HG02970 (cell line): ENCODE results near the gene PLXNA1.

Experiments used
- ATAC-seq: cut with Tn5 transposase; IDR thresholded peaks from one replicate; pipeline ENCODE4 v1.9.1; 2021; ENCODE audit warnings: mild to moderate bottlenecking, moderate library complexity, moderate number of reproducible peaks; ENCODE audit not compliant: unreplicated experiment, low FRiP score

PLXNA1 gene

DNA sequence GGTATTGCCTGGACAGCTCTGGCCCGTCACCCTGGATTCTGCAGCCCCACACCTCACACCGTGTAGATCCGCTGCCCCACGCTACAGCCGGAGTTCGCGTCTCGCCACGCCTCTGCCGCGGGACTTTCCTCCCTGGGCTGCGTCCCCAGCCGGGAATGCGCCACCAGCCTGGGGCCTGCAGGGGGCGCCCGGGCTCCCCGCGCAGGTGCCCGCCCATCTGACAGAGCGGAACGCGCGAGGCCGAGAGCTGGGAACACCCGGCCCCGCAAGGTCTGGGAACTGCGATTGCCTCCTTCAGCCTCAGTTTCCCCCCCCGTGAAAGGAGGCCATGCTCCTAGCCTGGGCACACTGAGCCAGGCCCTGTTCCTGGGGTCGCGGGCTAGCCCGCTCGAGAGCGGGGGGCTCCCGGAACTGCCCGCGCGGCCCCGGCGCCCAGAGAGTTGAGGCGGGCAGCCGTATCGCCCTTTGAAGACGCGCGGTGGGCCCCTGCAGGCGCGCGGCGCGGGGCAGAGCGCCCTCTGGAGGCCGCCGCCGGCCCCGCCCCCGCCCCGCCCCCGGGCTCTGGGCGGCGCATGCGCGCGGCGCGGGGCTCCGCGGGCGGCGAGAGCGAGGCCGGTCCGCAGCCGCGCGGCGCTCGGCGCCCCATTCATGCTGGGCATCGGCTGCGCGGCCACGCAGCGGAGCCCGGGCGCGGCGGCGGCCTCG lies at the start of gene PLXNA1:
TSS of gene PLXNA1 (plus strand) at position 645 of the 705 bp plus-strand sequence. CDS start 5,479 bp downstream, outside the sequence.
- ATAC-seq = peak; percentile 77

DNA sequence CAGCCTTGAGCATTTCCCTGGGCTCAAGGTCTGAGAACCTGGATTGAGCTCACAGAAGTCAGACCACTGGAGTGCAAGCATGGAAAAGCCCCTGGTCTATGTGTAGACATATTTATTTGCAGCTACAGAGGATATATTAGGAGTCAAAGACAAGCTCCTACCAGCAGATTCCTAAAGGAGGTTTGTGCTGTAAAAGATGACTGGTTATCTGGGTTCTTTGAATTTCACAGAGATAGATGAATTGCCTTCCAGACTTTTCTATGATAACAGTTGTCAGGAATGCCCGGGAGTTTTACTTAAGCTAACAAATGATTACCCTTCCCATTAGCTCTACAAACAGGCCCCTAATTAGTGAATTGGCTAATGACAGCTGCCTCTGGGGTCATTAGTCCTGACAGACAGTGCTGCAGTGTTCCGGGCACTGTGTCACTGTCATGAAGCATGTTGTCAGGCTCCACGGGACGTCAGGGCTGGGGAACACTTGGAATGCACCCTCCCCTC lies 48.8 kb upstream of the PLXNA1 start:
- ATAC-seq = no peak

DNA sequence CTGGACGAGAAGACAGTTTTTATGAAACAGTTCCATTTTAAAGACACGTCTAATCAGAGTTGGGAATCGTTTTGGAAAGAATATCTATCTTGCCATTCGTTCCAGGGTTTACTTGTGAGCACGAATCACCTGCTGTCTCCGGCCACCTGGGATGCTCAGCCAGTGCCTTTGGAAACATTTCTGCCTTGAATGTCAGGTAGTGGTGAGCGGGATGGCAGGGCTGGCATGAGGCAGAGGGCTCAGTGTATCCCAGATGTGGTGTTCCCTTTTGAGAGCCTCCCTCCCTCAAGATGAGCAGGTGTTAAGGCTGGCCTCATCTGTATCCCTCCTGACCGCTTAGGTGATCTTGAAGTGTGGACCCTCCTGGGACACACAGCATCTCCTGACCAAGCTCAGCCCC lies 47.9 kb upstream of the PLXNA1 start:
- ATAC-seq = no peak

DNA sequence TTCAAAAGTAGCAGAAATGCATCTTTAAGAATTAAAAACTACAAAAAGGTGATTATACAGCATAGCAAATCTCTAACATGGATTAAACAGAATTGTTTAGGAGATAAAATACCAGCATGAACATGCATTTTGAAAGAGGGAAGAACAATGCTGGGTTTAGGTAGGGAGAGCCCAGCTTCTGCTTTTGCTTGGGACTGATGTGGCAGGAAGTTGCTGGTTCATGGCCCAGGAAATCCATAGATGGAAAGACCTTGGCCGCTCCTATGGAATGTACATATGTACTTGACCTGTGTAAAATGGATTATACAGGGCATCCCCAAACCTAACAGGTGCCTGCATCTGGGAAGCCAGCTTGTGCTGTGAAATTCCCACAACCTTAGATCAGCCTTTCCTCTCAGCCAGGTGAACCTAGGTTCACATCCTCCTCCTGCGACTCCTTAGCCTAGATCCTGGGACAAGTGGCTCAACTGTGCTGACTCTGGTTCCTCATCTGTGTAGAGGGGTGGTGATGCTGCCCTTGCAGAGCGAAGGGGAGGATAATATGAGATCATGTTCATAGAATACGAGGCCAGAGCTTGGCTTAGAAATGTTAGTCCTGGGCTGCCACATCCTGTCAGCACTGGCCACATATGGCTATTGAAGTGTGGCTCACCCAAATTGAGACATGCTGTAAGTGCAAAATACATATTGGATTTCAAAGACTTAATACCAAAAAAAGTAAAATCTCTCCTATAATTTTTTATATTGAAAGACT lies 47.0 kb upstream of the PLXNA1 start:
- no peak for ATAC-seq

DNA sequence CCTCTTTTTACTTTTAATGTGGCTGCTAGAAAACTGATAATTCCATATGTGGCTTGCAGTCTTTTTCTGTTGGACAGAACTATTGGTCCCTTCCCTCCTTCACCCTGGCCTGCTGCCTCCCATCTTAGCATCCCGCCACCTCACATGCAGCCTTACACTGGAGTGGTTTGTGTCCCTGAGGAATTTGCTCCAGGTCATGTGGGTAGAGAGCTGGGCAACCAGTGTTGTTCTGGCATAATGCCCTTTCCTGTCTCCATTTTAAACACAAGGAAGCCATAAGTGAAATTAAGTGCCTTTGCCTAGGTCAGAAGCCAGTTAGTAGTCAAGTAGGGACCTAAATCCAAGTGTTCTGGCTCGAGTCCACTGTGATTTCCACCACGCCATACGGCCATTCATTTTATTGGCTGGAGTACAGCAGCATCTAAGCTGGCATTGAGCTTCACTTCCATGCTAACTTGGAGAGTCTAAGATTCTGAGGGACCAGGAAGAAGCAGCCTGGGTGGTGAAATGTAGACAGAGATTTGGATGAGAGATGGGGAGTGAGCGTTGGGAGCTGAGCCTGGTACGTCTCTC lies 46.0 kb upstream of the PLXNA1 start:
- ATAC-seq = no peak

DNA sequence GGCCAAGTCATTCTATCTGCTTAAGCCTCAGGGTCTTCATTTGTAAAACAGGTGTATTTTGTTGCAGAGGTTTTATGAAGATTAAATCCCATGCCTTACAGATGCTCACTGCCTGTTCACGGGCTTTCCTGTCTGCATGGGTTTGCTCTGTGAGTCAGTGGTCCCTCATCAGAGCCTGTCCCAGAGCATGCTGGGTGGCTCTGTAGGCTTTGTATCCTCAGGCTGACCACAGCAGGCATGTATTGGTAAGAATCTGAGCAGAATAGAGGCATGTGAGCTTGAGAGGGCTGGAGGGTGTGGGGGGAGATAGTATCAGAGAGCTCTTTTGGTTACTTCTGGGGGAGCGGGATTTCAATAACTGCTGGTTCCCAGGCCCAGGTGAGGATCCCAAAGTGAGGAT lies 45.4 kb upstream of the PLXNA1 start:
- no peak for ATAC-seq

DNA sequence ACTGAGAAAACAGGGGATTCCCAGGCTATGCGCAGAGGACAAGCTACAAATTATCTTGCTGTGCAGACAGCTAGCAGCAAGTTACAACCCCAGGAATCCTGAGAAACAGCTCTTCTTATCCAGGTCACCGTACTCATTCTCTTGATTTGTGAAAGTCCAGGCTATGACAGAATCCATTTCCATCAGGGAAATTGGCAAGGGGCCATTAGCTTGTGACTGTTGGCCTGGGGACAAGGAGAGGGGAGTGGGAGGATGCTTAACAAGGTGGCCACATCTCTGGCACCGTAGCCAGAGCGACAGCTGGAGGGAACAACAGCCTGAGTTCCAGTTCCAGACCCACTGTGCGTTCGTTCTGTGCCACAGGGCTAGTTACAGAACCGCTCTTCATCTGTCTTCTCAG lies 44.9 kb upstream of the PLXNA1 start:
- no peak for ATAC-seq

DNA sequence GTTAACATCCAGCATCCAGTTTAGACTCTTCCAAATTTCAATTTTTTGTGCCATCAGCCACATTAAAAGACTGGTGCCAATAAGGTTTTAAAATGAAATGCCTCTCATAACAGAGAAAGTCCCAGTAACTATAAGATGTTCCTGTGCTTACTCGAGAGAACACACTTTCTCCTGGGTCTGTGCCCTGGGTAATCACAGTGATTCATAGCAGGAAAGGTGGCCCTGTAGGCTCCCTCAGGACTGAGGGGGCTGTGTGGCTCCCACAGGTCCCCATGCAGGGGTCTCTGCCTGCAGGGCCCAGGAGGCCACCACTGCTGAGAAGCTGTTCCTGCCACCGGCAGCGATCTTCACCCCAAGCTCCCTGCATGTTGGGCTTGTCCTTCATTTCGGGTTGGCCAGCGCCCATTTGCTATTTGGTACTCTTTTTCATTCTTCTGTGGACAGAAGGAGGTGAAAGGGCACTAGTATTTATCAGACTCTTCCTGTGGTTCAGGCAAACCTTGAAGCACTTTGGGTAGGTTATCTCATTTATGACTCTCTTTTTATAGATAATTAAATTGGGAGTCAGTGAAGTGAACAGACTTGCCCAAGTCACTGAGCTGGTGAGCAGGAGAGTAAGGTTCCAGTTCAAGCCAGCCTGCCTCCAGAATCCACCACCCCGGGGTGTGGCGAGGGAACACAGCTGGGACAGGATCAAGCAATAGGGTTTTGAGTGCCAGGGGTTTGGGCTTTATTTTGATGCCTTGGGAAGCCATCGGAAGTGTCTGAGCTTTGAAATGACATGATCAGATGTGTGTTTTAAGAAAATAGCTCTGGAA lies 44.2 kb upstream of the PLXNA1 start:
- no peak for ATAC-seq

DNA sequence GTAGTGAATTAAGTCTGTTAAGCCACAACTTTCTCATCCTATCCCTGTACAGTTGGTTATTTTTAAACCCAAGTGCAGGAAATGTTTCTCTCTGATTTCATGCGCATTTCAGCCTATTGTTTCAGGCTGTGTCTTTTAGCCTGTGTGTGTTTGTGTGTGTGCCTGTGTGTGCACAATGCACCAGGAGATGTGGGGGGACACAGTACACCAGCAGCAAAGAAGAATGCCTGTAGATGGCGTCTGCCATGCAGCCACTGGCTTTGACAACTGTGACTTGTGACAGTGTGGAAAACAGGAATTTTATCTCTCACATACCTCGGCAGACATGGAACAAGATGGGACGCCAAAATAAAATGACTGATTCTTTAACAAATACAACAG lies 43.6 kb upstream of the PLXNA1 start:
- ATAC-seq = no peak

DNA sequence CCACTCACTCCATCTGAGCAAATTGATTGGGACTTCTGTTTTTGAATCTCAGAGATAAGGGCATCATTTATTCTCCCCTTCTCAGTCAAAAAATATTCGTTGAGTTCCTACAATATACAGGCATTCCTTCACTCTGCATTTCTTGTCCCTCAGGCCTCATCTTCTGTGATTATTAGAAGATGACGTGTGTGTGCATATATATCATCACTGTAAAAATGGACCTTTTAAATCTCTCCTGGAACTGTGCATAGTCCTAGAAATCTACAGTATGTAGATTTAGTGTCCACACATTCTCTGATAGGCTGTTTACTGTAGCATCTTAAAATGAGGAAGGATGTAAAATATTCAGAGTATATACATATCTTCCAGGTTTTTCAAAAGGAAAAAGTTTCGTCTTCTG lies 43.2 kb upstream of the PLXNA1 start:
- ATAC-seq = no peak

DNA sequence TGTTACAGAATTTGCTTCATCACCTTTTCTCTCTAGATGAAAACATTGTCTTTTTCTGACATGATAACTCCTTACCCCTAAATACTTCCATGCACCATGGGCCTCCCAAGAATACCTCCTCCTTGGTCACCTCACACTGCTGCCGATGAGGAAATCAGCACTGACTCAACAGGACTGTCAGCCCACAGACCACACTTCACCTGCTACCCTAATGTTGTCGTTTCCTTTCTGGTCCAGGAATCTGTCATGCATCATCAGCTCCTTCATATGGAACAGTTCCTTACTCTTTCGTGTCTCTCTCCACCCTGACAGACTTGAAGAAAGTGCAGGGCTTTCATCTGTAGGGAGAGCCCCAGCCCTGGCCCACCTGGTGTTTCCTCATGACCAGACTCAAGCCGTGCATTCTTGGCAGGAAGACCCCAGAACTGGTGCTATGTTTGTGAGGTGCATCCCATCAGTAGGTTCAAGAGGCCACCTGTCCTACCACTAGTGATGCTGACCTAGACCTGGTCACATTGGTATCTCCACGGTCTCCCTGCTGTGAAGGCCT lies 41.1 kb upstream of the PLXNA1 start:
- no peak for ATAC-seq

DNA sequence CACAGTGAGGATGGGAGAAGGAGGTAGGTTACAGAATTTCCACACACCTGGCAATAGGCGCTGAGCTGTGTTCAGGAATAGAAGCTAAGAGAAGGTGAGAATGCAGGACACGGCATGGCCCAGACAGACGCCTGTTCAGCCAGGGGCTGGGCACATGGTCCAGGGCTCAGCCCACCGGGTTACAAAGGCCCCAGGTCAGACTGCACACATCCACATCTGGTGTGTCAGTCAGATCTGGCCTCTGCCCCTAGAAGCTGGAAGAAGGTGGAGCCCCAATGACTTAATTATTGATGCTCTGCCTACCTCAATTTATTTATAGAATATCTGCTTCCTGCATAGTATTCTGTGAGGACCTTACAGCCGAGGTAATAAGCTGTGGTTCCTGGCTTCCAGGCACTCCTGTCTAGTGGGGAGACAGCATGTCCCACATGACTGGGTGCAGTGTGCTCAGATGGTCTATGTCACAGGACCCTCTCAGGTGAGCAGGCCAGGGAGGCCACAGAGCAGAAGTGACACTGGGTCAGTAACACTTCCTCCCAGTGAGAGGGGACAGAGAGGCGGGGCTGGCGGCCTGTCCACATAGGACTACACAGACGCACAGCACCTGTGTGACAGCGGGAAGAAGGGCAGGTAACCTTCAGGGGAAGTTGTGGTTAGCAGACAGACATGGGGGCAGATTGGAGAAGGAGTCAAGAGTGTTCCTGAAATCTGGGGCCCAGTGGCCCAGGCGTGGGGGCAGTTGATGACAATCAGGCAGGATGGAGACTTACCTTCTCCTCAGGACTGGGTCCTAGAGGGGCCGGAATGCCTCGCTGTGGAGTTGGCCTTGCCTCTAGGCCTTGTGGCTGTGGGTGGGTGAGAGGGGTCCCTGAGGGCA lies 38.6 kb upstream of the PLXNA1 start:
- ATAC-seq = no peak

DNA sequence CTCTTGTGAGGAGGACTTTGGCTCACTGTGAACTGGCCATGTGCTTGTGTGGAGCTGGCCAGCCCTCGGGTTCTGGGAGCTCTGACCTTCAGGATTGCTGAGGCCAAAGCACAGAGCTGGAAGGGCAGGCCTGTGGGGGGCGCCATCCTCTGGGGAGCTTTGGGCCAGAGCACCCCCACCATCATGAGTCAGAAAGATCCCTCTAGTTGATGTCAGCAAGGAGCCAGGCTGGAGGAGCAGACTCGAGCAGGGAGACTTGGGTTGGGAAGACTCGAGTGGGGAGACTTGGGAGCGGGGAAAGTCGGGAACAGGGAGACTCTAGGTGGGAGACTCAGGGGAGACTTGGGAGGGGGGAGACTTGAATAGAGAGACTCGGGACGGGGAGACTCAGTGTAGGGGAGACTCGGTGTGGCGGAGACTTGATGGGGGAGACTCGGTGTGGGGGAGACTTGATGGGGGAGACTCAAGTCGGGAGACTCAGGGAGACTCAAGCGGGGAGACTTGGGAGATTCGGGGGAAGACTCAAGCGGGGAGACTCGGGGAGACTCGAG lies 37.7 kb upstream of the PLXNA1 start:
- no peak for ATAC-seq

DNA sequence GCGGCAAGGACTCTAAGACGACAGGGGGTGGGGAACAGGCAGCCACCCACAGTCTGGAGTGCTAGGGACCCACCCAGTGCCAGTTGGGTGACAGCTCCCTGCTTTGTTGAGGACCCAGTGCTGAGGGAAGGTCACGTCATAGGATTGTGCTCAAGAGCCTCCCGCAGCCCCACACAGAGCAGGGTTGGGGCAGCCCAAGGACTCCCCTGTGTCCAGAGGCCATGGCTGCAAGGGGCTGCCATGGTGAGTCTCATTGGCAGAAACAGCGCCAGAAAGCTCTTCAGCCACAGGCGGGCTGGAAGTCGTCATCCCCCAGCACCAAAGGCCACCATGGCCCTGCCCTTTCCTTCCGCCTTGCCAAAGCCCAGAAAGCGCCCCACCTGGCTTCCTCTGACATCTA lies 37.0 kb upstream of the PLXNA1 start:
- ATAC-seq = no peak

DNA sequence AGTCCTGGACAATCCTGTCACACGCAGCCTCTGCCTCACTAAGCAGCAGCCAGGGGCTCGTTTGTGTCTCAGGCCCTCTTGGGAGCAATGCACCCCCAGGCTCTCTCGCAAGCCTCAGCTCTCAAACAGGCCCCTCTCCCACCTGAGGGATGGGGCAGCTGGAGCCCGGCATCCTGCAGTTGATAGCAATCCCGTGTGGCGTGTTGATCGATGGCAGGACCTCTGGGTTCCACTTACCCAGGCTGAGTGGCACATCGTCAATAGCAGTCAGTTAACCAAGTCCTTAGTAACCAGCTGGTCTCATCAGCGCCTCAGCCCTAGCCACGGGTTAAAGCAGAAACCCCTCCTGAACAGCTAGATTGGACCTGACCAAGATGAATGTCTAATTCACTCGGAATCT lies 36.5 kb upstream of the PLXNA1 start:
- no peak for ATAC-seq

DNA sequence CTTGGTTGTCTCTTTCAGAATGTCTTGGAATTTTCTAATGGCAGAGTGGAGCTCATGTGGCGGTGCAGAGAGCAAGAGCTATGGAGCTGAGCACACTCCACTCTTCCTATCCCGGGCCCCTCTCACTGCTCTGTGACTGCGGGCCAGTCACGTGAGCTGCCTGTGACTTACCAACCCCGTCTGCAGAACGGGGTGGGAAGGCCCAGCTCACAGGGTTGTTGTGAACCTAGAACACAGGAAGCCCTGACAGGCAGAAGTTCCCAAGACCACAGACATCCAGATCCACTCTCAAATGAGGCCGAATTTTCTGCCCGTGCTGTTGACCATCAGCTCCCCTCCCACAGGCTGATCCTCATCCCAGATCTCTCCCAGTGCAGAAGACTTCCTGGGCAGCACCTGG lies 35.5 kb upstream of the PLXNA1 start:
- no peak for ATAC-seq

DNA sequence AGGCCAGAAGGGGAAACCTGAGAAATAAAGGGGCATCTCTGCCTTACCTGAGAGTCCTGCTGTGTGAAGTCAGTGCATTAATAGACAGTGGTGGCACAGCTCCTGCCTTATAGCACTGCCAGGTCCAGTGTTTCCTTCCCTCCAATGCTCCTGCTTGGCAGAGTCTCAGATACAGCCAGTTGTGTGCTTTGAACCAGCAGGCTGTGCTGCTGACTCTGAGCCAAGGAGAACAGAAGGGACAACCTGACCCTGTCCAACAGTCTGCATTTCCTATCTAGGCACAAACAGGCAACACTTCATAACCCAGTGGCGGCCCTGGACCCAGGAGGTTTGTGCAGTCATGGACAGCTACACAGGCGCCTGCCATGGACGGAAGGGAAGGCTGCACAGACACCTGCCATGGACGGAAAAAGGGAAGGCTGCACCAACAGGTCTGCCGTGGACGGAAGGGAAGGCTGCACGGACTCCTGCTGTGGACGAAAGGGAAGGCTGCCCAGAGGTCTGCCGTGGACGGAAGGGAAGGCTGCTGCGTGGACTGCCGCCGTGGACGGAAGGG lies 33.9 kb upstream of the PLXNA1 start:
- no peak for ATAC-seq

DNA sequence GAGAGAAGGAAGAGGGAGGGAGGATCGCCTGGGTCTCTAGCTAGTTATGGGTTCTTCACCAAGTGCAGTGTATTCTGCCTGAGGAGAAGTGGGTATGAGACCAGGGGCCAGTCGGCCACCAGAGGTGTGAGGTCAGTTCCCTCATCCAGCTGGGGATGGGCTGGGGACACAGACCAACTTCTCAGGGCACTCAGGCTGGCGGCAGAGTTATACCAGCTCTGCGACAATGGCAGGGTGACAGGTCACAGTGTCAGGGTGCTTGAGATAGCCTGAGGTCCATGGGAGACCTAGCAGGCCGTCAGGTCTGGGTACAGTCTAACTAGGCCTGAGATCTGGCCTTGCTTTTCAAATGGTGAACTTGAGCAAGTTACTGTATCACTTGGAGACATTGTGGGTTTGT lies 31.4 kb upstream of the PLXNA1 start:
- ATAC-seq = no peak
